Measurements from ENCODE around the gene SLC16A11.

SLC16A11 gene

DNA sequence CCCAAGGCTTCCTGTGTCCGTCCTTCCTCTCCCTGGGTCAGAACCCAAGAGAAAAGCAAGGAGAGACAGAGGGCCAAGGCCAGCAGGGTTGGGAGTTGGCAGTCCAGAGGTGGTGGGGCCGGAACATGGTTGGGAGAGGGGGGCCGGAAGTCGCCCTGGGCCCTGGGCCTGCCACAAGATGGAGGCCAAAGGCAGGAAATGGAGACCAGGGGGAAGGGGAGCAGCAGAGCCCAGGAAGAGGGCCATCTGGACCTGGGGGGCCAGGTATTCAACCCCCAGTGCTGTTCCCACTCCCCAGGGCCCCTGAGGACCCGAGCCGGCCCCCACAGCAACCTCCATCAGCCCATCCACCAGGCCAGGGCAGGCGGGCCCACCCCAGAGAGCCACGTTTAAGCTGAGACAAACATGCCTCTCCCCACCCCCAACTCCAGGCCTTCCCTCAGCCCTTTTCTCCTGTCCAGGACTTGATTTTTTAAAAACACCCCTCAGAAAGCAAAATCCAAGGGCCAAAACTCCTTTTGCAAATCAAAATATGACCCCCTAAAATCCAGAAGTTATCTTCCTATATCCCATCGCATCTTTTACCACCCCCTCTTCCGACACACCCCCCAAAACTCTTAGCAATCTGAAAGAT, 25.4 kb downstream of the SLC16A11 start:
- Histone ChIP-seq H3K27me3 (ENCODE audit: insufficient read depth, low read length) (peaks cover 19% of the 10 kb centered on the region), H3K36me3 (ENCODE audit: insufficient read depth, low read length) (peaks cover 10% of the 10 kb centered on the region), H3K4me3 (ENCODE audit: low read length) (no peak overlapping the region), H2AFZ (ENCODE audit: low read depth, low read length) (no peak overlapping the region), H3K9me3 (ENCODE audit: low read length) (peaks cover 7% of the 10 kb centered on the region), H3K4me1 (ENCODE audit: insufficient read depth, low read length) (peaks cover 46% of the 10 kb centered on the region)

DNA sequence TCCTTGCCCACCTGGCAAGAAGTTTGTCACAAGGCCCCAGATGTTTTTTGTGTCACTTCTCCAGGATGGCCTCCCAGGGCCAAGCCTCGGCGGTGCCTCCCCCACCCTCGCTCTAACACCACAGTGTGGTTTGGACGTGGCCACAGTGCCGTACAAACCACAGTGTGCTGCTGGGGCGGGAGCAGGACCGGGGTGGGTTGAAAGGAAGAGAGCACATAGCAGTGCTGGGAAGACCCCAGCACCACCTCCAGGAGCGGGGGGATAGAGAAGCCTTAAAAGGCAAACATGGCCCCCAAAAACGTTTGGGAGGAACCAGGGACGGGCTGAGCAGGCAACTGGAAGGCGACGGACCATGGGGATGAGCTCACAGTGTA, 26.1 kb downstream of the SLC16A11 start:
- peaks cover 51% of the 10 kb centered on the region for H3K4me1 ChIP-seq (ENCODE audit: insufficient read depth, low read length)
- H2AFZ ChIP-seq (ENCODE audit: low read depth, low read length): no peak overlapping the region
- peaks cover 10% of the 10 kb centered on the region for H3K36me3 ChIP-seq (ENCODE audit: insufficient read depth, low read length)
- no peak overlapping the region for H3K4me3 ChIP-seq (ENCODE audit: low read length)
- peaks cover 3% of the 10 kb centered on the region for H3K9me3 ChIP-seq (ENCODE audit: low read length)
- peaks cover 13% of the 10 kb centered on the region for H3K27me3 ChIP-seq (ENCODE audit: insufficient read depth, low read length)

DNA sequence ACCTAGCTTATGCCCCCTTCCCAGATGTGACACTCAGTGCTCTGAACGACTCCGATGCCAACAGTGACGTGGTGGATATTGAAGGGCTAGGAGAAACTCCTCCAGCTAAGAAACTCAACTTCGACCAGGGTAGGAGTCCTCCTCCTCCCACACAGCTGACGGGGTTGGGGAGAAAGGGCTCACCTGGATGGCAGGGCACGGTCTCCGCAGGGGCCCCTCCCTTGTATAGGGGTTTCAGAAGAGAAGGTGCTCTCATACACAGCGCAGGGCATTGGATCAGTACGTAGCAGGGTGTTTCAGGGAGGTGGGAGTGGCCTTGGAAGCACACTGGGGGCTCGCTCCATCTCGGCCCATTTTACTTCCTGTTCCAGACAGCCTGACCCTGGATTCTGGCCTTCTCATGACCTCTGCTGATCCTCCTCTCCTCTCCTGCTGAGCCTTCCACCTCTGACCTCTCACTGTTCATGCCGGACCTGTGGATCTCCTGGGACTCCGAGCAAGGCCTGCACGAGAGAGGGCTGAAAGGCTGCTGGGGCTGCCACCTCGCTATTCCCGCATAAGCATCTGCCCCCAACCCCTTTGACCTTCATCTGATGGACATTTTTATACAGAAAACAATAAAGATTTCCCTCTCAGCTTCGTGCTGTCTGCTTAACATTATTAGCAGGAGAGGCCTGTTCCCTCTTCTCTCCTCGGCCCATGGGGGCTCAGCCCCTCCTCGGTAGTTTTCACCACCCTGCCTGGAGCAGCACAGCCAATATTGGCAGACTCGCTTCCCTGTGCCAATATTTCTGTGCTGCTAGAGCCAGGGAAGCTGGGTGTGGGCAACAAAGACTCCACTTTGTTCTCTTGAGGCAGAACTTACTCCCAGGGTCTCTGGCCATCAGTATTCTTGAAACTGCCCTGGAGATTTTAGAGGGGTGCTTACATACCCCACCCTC, 26.7 kb downstream of the SLC16A11 start:
- Histone ChIP-seq H3K27me3 (ENCODE audit: insufficient read depth, low read length) (peaks cover 7% of the 10 kb centered on the region), H3K9me3 (ENCODE audit: low read length) (no peaks in the 10 kb centered on the region), H2AFZ (ENCODE audit: low read depth, low read length) (no peak overlapping the region), H3K36me3 (ENCODE audit: insufficient read depth, low read length) (peaks cover 10% of the 10 kb centered on the region), H3K4me1 (ENCODE audit: insufficient read depth, low read length) (peaks cover 51% of the 10 kb centered on the region), H3K4me3 (ENCODE audit: low read length) (no peak overlapping the region)

DNA sequence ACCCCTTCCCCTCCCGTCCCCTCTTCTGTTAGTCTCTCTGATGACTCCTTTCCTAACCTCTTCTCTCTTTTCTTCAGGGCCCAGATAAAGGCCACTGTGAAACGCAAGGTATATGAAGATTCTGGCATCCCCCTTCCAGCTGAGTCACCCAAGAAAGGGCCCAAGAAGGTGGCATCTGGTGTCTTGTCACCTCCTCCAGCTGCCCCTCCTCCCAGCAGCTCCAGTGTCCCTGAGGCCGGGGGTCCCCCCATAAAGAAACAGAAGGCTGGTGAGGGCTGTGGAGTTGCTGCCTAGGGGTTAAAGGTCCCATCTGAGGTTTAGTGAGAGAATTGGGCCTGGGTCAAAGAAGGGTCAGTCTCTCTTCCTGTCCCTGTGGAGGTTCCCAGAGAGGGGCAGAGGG, 27.5 kb downstream of the SLC16A11 start:
- Histone ChIP-seq H3K4me3 (ENCODE audit: low read length) (no peak overlapping the region), H3K4me1 (ENCODE audit: insufficient read depth, low read length) (peaks cover 55% of the 10 kb centered on the region), H2AFZ (ENCODE audit: low read depth, low read length) (no peak overlapping the region), H3K9me3 (ENCODE audit: low read length) (no peaks in the 10 kb centered on the region), H3K36me3 (ENCODE audit: insufficient read depth, low read length) (peaks cover 10% of the 10 kb centered on the region), H3K27me3 (ENCODE audit: insufficient read depth, low read length) (peaks cover 4% of the 10 kb centered on the region)

DNA sequence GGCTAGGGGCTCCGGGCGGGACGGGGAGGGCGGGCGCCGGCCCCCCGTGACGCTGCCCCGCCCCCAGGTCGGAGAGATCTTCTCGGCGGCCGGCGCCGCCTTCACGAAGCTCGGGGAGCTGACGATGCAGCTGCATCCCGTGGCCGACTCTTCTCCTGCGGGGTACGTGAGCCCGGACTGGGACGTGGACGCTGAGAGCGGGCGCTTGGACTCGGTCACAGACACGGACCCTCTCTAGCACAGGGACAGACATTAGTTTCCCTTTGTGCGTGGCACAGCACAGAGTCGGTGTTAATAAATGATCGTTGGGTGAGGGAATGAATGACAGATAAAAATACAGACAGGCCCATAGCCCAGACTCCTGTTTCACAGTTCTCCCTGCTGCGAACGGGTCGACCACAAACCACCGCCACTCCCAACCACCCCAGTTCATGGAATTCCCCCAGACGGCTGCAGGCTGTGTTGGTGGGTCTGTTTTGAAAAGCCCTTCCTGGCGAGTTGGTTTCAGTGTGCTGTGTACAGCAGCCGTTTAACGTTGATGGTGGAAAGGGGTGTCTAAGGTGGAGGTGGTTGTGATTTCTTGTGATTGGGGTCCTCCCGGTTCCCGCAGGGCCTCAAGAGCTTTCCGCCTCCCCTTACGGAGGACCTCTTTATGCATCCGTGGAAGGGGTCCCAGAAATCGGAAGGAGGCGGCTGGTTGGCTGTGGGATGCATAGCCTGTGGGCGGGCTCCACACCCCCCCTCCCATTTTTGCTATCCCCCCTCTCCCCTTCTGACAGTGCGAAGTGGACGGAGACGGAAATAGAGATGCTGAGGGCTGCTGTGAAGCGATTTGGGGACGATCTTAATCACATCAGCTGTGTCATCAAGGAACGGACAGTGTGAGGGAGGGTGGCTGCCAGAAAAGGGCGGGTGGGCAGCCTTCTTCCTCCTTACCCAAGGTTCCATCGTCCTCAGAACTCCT, 28.6 kb downstream of the SLC16A11 start:
- Histone ChIP-seq H3K27me3 (ENCODE audit: insufficient read depth, low read length) (no peaks in the 10 kb centered on the region), H3K4me1 (ENCODE audit: insufficient read depth, low read length) (peaks cover 62% of the 10 kb centered on the region), H3K9me3 (ENCODE audit: low read length) (no peaks in the 10 kb centered on the region), H3K4me3 (ENCODE audit: low read length) (peak overlapping the region; percentile 100), H2AFZ (ENCODE audit: low read depth, low read length) (peak overlapping the region; percentile 31), H3K36me3 (ENCODE audit: insufficient read depth, low read length) (peaks cover 10% of the 10 kb centered on the region)

DNA sequence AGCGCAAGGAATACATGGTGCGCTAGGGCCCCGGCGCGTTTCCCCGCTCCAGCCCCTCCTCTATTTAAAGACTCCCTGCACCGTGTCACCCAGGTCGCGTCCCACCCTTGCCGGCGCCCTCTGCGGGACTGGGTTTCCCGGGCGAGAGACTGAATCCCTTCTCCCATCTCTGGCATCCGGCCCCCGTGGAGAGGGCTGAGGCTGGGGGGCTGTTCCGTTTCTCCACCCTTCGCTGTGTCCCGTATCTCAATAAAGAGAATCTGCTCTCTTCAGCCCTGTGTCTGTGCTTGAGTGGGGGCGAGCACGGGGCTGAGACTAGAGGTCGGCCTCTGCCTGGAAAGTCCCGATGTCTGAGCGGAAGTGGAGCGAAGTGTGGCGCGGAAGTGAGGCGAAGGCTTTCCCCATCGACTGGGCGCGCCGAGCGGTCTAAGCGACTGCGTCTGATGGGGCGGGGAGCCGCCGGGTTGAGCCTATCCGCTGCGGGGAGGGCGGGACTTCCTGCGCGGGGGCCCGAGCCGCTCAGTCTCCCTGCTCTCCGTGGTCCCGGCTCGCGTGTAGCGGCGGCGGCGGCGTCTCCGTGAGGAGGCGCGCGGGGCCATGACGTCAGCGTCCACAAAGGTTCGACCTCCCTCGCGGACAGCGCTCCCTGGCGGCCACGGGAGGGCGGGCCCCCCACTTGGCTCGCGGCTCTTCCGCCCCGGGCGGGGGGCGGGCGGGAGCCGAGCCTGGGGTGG, 29.5 kb downstream of the SLC16A11 start:
- Histone ChIP-seq H3K4me1 (ENCODE audit: insufficient read depth, low read length) (peaks cover 55% of the 10 kb centered on the region), H3K27me3 (ENCODE audit: insufficient read depth, low read length) (no peaks in the 10 kb centered on the region)

DNA sequence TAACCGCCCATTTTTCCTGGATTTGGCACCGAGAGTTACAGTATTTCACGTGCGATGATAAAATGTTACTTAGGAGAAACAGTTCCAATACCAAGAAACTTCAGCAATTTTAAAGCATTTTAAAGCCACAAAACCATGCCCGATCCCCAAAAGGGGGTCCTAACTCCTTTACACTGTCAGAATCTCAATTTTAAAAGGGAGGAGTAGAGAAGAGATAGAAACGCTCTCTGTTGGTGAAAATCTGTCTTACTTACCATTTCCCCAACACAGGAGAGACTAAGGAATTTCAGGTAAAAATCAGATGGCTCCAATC, 32.0 kb downstream of the SLC16A11 start:
- H2AFZ ChIP-seq (ENCODE audit: low read depth, low read length): peak overlapping the region; percentile 59
- H3K4me1 ChIP-seq (ENCODE audit: insufficient read depth, low read length): peaks cover 46% of the 10 kb centered on the region
- no peaks in the 10 kb centered on the region for H3K27me3 ChIP-seq (ENCODE audit: insufficient read depth, low read length)
- H3K9me3 ChIP-seq (ENCODE audit: low read length): no peaks in the 10 kb centered on the region
- H3K36me3 ChIP-seq (ENCODE audit: insufficient read depth, low read length): peaks cover 4% of the 10 kb centered on the region
- H3K4me3 ChIP-seq (ENCODE audit: low read length): peak overlapping the region; percentile 100

More for the DNA sequence above, 29.5 kb downstream of the SLC16A11 start:
- Histone ChIP-seq H3K36me3 (ENCODE audit: insufficient read depth, low read length) (peaks cover 10% of the 10 kb centered on the region), H3K9me3 (ENCODE audit: low read length) (no peaks in the 10 kb centered on the region), H3K4me3 (ENCODE audit: low read length) (peak overlapping the region; percentile 100), H2AFZ (ENCODE audit: low read depth, low read length) (peak overlapping the region; percentile 31)

DNA sequence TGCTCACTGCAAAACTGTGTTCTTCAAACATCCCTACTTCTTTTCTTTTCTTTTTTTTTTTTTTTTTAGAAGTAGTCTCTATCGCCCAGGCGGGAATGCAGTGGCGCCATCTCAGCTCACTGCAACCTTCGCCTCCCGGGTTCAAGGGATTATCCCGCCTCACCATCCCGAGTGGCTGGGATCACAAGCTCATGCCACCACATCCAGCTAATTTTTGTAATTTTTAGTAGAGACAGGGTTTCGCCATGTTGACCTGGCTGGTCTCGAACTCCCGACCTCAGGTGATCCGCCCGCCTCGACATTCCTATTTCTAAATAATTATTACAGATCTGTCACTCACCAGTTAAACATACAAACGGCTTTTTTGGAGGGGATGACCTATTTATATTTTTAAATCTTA, 32.5 kb downstream of the SLC16A11 start:
- Histone ChIP-seq H3K9me3 (ENCODE audit: low read length) (no peaks in the 10 kb centered on the region), H3K4me3 (ENCODE audit: low read length) (peak overlapping the region; percentile 100), H3K36me3 (ENCODE audit: insufficient read depth, low read length) (no peaks in the 10 kb centered on the region), H2AFZ (ENCODE audit: low read depth, low read length) (no peak overlapping the region), H3K4me1 (ENCODE audit: insufficient read depth, low read length) (peaks cover 42% of the 10 kb centered on the region), H3K27me3 (ENCODE audit: insufficient read depth, low read length) (no peaks in the 10 kb centered on the region)

DNA sequence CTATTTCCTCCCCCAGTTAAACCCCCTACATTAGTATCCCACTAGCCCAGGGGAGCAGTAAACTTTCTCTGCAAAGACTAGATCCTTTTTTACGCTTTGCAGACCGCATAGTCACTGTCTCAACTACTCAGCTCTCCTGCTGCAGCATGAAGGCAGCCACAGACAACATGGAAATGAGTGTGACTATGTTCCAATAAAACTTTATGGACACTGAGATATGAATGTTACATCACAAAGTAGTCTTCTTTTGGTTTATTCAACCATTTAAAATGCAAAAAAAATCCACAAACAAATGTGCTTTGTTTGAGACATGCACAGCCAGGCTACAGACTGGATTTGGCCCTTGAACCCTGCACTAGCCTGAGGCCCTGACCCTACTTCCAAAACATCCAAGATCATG, 33.4 kb downstream of the SLC16A11 start:
- H3K4me1 ChIP-seq (ENCODE audit: insufficient read depth, low read length): peaks cover 36% of the 10 kb centered on the region
- H2AFZ ChIP-seq (ENCODE audit: low read depth, low read length): no peak overlapping the region
- no peaks in the 10 kb centered on the region for H3K9me3 ChIP-seq (ENCODE audit: low read length)
- no peak overlapping the region for H3K4me3 ChIP-seq (ENCODE audit: low read length)
- H3K27me3 ChIP-seq (ENCODE audit: insufficient read depth, low read length): no peaks in the 10 kb centered on the region
- no peaks in the 10 kb centered on the region for H3K36me3 ChIP-seq (ENCODE audit: insufficient read depth, low read length)

DNA sequence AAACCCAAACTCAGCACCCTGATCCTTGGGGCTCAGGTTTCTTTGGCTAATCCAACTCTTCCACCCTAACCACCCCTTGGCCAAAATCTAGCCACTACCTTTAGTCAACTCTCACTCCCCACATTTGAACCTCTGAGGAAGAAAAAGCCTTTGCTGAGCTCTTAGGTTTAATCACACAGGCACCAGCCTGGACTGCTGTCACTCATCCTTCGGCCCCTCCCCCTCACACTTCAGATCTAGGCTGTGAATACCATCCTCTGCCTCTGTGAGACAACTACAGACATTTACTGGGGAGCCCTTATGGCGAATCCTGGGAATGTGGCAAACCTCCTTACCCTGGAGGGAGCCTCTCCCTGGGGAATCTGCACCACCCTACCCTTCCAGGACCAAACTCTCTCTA, 36.7 kb downstream of the SLC16A11 start:
- Histone ChIP-seq H3K27me3 (ENCODE audit: insufficient read depth, low read length) (no peaks in the 10 kb centered on the region), H3K4me3 (ENCODE audit: low read length) (no peak overlapping the region)

DNA sequence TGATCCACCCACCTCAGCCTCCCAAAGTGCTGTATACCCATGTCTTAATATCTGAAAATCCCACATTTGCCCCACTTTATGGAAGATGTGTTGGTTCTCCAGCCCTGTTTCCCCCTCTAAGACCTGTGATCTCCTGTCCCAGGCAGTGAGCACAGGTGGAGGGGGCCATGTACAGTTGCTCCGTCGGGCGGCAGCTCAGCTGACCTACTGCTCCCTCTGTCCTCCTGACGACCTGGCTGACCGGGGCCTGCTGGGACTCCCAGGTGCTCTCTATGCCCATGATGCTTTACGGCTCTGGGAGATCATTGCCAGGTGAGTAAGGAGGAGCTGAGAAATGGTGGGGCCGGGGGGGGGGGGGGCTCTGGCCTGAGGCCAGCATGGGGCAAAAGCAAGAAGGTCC, 38.2 kb downstream of the SLC16A11 start:
- Histone ChIP-seq H3K4me3 (ENCODE audit: low read length) (no peak overlapping the region), H2AFZ (ENCODE audit: low read depth, low read length) (no peak overlapping the region), H3K9me3 (ENCODE audit: low read length) (no peaks in the 10 kb centered on the region), H3K36me3 (ENCODE audit: insufficient read depth, low read length) (peaks cover 15% of the 10 kb centered on the region), H3K27me3 (ENCODE audit: insufficient read depth, low read length) (no peaks in the 10 kb centered on the region), H3K4me1 (ENCODE audit: insufficient read depth, low read length) (peaks cover 4% of the 10 kb centered on the region)

More for the DNA sequence above, 36.7 kb downstream of the SLC16A11 start:
- Histone ChIP-seq H3K36me3 (ENCODE audit: insufficient read depth, low read length) (peaks cover 3% of the 10 kb centered on the region), H2AFZ (ENCODE audit: low read depth, low read length) (no peak overlapping the region), H3K9me3 (ENCODE audit: low read length) (no peaks in the 10 kb centered on the region), H3K4me1 (ENCODE audit: insufficient read depth, low read length) (peaks cover 15% of the 10 kb centered on the region)

DNA sequence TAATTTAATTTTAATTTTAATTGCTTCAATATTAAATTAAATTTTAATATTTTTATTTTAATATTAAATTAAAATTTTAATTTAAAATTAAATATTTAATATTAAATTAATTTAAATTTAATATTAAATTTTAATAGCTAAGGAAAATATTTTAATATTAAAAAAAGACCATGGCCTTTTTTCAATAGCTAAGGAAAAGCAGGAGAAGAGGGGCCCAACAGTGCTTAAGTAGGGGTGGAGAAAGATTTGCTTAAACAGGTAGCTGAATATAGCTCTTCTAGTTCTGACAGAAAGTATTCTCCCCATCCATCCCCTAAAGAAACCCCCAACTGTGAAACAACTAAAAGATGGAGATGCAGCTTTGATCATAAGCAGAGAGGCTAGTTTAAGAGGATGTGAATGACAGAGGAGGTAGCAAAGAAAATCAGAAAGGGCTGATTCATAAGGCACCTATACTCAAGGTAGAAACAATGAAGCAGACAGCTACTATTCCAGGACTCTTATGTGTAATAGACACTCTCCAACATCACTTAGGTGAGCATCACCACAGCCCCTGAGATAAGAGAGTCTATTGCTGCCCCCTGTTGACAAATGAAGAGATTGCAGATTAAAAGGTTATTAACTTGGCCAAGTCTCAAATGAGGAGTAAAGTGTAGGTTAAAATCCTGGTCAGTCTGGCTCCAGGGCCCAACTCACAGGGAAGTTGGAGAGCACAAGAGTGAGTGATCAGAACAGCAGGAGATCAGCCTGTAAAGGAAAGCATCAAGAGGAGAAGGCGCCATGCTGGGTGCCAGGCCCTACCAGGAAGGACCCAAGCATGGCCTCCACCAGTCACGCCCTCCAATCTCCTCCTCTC, 39.3 kb downstream of the SLC16A11 start:
- no peaks in the 10 kb centered on the region for H3K27me3 ChIP-seq (ENCODE audit: insufficient read depth, low read length)

More for the DNA sequence above, 39.3 kb downstream of the SLC16A11 start:
- Histone ChIP-seq H3K9me3 (ENCODE audit: low read length) (no peaks in the 10 kb centered on the region), H2AFZ (ENCODE audit: low read depth, low read length) (no peak overlapping the region), H3K36me3 (ENCODE audit: insufficient read depth, low read length) (peaks cover 17% of the 10 kb centered on the region), H3K4me1 (ENCODE audit: insufficient read depth, low read length) (no peaks in the 10 kb centered on the region), H3K4me3 (ENCODE audit: low read length) (no peak overlapping the region)

Data from neuron (in vitro differentiated cells).